D721Med (cell line): ENCODE data around the gene AVL9.
A peak's percentile ranks its signal among the peaks of the same experiment; 100 is the strongest.

Source experiments
- DNase-seq: peaks from one replicate; pipeline ENCODE4 v3.0.0; 2011; ENCODE audit warnings: low spot score; ENCODE audit not compliant: insufficient read length
- FAIRE-seq: peaks from 2 replicates; lab custom pipeline; 2011; peaks lifted over from hg19 to GRCh38; lab: Jason Lieb, UNC
- TF ChIP-seq, protein P1 (sequence below): IDR thresholded peaks from 2 replicates; pipeline ENCODE4 v1.5.1; 2012; ENCODE audit warnings: mild to moderate bottlenecking, control low read depth; ENCODE audit not compliant: insufficient read depth; ENCODE audit errors: missing control alignments

The AVL9 gene

DNA sequence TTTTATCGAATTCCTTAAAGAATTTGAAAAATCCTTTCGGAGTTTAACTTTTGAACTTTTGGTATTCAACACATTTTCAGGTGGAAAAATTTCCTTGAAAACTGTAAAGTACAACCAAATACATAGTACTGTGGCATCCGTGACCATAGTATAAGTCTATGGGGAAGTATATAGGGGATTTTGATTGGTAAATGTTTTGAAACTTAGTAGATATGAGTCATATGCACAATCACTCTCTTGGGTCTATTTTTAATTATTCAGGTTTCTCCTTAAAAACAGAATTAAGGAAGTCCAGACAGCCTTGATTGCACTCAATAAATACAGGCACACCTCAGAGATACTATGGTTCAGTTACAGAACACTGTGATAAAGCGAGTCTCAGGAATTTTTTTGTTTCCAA, 64.2 kb downstream of the AVL9 start:
- DNase-seq, result no peak
- TF ChIP-seq, protein P1, sequence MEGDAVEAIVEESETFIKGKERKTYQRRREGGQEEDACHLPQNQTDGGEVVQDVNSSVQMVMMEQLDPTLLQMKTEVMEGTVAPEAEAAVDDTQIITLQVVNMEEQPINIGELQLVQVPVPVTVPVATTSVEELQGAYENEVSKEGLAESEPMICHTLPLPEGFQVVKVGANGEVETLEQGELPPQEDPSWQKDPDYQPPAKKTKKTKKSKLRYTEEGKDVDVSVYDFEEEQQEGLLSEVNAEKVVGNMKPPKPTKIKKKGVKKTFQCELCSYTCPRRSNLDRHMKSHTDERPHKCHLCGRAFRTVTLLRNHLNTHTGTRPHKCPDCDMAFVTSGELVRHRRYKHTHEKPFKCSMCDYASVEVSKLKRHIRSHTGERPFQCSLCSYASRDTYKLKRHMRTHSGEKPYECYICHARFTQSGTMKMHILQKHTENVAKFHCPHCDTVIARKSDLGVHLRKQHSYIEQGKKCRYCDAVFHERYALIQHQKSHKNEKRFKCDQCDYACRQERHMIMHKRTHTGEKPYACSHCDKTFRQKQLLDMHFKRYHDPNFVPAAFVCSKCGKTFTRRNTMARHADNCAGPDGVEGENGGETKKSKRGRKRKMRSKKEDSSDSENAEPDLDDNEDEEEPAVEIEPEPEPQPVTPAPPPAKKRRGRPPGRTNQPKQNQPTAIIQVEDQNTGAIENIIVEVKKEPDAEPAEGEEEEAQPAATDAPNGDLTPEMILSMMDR, result no peak
- no peak for FAIRE-seq

DNA sequence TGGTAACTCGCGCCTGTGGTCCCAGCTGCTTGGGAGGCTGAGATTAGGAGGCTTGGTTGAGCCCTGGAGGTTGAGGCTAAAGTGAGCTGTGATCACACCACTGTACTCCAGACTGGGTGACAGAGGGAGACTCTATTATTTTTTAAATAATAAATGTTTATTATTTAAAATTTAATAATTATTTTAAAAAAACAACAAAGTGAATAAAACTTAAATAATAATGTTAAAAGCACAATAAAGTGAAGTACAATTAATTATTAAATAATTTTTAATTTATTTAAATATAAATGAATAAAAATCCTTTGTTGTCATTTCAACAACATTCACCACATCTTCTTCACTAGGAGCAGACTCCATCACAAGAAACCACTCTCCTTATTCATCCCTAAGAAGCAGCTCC, 64.8 kb downstream of the AVL9 start:
- FAIRE-seq (no peak), DNase-seq (no peak)
- TF ChIP-seq, protein P1, result no peak

DNA sequence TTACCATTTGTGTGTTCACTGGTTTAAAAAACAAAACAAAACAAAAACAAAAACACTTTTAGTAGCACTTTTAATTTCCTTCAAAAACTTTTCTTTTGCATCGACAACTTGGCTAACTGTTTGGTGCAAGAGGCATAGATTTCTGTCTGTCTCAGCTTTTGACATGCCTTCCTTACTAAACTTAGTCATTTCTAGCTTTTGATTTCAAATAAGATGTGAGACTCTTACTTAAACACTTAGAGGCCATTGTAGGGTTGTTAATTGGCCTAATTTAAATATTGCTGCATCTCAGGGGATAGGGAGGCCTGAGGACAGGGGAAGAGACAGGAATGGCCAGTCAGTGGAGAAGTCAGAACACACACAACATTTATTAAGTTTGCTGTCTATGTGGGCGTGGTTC, 66.3 kb downstream of the AVL9 start:
- DNase-seq (no peak), FAIRE-seq (no peak)
- TF ChIP-seq, protein P1, result no peak

DNA sequence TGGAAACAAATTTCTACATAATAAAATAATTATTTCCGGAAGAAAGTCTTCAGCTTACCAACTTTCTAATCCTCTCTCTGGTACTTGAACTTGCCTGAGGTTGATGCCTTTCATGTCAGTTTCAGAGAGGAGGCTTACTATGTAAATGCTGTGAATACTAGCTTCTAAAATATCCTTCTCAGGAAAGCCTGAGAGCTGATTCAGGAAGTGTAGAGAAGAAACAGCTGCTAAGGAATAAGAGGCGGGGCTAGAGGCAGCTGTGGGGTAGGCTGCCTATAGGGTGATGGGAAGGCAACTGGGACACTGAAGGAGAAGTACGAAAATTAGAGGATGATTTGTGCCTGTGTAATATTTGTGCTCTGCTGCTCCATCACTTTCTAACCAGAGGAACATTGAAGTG, 69.3 kb downstream of the AVL9 start:
- FAIRE-seq (no peak), DNase-seq (no peak)
- TF ChIP-seq, protein P1, result no peak

DNA sequence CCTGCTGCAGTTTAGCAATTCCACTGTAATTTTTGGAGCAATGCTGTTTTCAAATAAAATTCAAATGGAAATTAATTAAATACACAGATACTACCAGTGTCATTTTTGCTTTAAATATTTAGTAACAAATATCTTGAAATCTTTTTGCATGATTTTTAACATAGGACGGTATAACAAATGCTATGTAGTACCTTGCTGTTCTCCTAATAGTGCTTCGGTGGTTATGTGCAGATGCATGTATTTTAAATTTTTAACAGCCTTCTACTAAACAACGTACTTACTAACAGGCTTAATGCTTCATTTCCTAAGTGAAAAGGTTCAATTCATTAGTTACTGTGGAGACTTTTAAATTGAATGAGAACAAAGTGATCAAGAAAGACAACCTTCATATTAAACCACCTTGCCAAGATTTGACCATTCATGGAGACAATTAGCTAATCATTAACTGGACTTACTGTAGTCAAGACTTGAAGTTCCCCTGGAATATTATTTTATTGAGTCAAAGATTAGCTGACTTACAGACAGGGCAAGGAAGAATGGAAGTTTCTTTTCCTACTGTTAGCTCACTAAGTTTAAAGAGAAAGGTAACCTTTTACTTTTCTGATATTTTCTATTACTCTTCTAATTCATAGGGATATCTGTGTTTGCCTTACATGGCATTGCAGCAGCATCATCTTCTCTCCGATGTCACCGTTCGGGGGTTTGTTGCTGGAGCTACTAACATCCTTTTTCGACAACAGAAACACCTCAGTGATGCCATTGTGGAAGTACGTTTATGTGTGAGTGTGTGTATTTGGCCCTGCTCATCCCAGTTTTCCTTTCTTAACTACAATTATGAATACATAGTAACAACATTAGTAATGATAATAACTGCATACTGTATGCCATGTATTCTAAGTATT, 74.3 kb downstream of the AVL9 start:
- no peak for FAIRE-seq

DNA sequence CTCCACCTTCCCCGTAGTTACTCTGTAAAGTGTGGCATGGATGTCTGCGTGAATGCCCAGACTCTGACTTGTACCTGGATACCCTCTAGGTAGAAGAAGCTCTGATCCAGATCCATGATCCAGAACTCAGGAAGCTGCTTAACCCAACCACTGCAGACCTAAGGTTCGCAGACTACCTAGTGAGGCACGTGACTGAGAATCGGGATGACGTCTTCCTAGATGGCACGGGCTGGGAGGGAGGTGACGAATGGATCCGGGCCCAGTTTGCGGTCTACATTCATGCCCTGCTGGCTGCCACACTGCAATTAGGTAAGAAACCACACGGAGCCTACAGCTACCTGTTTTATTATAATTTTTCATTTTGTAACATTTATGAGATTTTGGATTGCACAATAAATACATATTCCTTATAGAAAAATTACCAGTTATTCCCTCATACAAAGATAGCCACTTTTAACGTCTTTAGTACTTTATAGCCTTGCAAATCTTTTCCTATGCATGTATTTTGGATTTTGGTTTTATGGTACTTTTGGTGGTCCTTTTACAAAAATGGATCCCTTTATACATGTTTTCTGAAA, 77.9 kb downstream of the AVL9 start:
- FAIRE-seq (no peak), DNase-seq (no peak)
- TF ChIP-seq, protein P1, result no peak

More for the DNA sequence above, 74.3 kb downstream of the AVL9 start:
- TF ChIP-seq, protein P1, result no peak
- DNase-seq, result no peak

DNA sequence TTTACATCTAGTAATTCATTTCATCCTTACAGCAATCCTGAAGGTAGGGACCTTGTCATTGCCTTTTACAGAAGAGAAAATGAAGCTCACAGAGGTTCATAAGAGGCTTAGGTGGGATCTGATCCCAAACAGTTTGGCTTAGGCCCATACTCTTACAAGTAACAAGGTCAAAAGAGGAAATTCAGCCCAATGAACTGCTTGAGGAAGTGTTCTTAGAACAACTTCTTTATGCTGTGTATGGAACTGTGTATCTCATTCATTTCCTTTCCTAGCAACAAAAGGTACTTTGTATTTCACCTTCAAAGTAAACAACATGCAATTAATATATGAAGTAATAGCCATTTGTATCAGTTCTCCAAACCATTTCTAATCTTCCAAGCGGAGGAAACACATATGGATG, 79.3 kb downstream of the AVL9 start:
- TF ChIP-seq, protein P1, result no peak

More for the DNA sequence above, 79.3 kb downstream of the AVL9 start:
- DNase-seq (no peak), FAIRE-seq (peak; percentile 32)
